SK-N-SH treated with all-trans-retinoic acid at 6 μM for 48 hours (cell line): ENCODE measurements around the gene UQCR11.

Experiments
- ATAC-seq: fragments of 200-7000 bp; cut with Tn5 transposase; 3 replicates; pipeline ENCODE4 v1.9.1; 2020; ENCODE audit warnings: mild to moderate bottlenecking, moderate library complexity
- ARNTL ChIP-seq: fragments of 450-650 bp; formaldehyde crosslinking; IDR thresholded peaks from 2 replicates; pipeline ENCODE4 v1.5.0; 2020; ENCODE audit warnings: low read depth, mild to moderate bottlenecking, moderate library complexity, borderline replicate concordance
- BACH2 ChIP-seq: fragments of 250-450 bp; sonication (Bioruptor Pico); IDR thresholded peaks from 2 replicates; pipeline ENCODE4 v1.9.0; 2021; ENCODE audit warnings: mild to moderate bottlenecking, borderline replicate concordance
- CREB5 ChIP-seq: fragments of 250-450 bp; sonication (Bioruptor Pico); IDR thresholded peaks from 2 replicates; pipeline ENCODE4 v1.5.1; 2020; ENCODE audit warnings: low read depth, mild to moderate bottlenecking, moderate library complexity
- CSDC2 ChIP-seq: fragments of 250-450 bp; sonication (Bioruptor Pico); IDR thresholded peaks from 2 replicates; pipeline ENCODE4 v1.5.0; 2020; ENCODE audit warnings: mild to moderate bottlenecking, moderate library complexity
- CSRNP3 ChIP-seq: fragments of 250-450 bp; sonication (Bioruptor Pico); IDR thresholded peaks from 2 replicates; pipeline ENCODE4 v1.5.1; 2021; ENCODE audit warnings: mild to moderate bottlenecking, moderate library complexity
- ESRRG ChIP-seq: fragments of 250-450 bp; sonication (Bioruptor Pico); IDR thresholded peaks from 2 replicates; pipeline ENCODE4 v1.6.1; 2021; ENCODE audit warnings: mild to moderate bottlenecking
- GLIS3 ChIP-seq: fragments of 250-450 bp; sonication (Bioruptor Pico); IDR thresholded peaks from 2 replicates; pipeline ENCODE4 v1.5.0; 2020; ENCODE audit warnings: mild to moderate bottlenecking, moderate library complexity
- ISL1 ChIP-seq: fragments of 250-450 bp; sonication (Bioruptor Pico); IDR thresholded peaks from 2 replicates; pipeline ENCODE4 v2.1.2; 2022; ENCODE audit warnings: mild to moderate bottlenecking, moderate library complexity
- OSR1 ChIP-seq: fragments of 250-450 bp; sonication (Bioruptor Pico); IDR thresholded peaks from 2 replicates; pipeline ENCODE4 v1.8.0; 2022; ENCODE audit warnings: moderate library complexity, mild to moderate bottlenecking, inconsistent platforms
- PATZ1 ChIP-seq: fragments of 250-450 bp; sonication (Bioruptor Pico); IDR thresholded peaks from 2 replicates; pipeline ENCODE4 v1.8.0; 2020; ENCODE audit warnings: mild to moderate bottlenecking, moderate library complexity, borderline replicate concordance
- POU6F1 ChIP-seq: fragments of 250-450 bp; sonication (Bioruptor Pico); IDR thresholded peaks from 2 replicates; pipeline ENCODE4 v1.8.0; 2021; ENCODE audit warnings: low read depth, mild to moderate bottlenecking, moderate library complexity, borderline replicate concordance
- PPARA ChIP-seq: fragments of 250-450 bp; sonication (Bioruptor Pico); IDR thresholded peaks from 2 replicates; pipeline ENCODE4 v1.5.0; 2020; ENCODE audit warnings: mild to moderate bottlenecking, borderline replicate concordance
- RARB ChIP-seq: fragments of 250-450 bp; sonication (Bioruptor Pico); IDR thresholded peaks from 2 replicates; pipeline ENCODE4 v1.8.0; 2021; ENCODE audit warnings: mild to moderate bottlenecking, moderate library complexity
- SNAI2 ChIP-seq: fragments of 250-450 bp; sonication (Bioruptor Pico); IDR thresholded peaks from 2 replicates; pipeline ENCODE4 v1.5.0; 2020; ENCODE audit warnings: mild to moderate bottlenecking, moderate library complexity
- TCF4 ChIP-seq: fragments of 250-450 bp; sonication (Bioruptor Pico); IDR thresholded peaks from 2 replicates; pipeline ENCODE4 v1.8.0; 2021; ENCODE audit warnings: mild to moderate bottlenecking, moderate library complexity, borderline replicate concordance
- TOX ChIP-seq: fragments of 250-450 bp; sonication (Bioruptor Pico); IDR thresholded peaks from 2 replicates; pipeline ENCODE4 v1.8.0; 2021; ENCODE audit warnings: mild to moderate bottlenecking, moderate library complexity, borderline replicate concordance
- TSHZ2 ChIP-seq: fragments of 250-450 bp; sonication (Bioruptor Pico); IDR thresholded peaks from 2 replicates; pipeline ENCODE4 v1.5.0; 2020; ENCODE audit warnings: mild to moderate bottlenecking, moderate library complexity
- ZC3H10 ChIP-seq: fragments of 250-450 bp; sonication (Bioruptor Pico); IDR thresholded peaks from 2 replicates; pipeline ENCODE4 v1.5.1; 2021; ENCODE audit warnings: mild to moderate bottlenecking, moderate library complexity
- ZFP3 ChIP-seq: fragments of 250-450 bp; sonication (Bioruptor Pico); IDR thresholded peaks from 2 replicates; pipeline ENCODE4 v1.5.0; 2020; ENCODE audit warnings: mild to moderate bottlenecking, moderate library complexity
- ZFP30 ChIP-seq: fragments of 450-650 bp; formaldehyde crosslinking; IDR thresholded peaks from 2 replicates; pipeline ENCODE4 v1.5.0; 2022; ENCODE audit warnings: mild to moderate bottlenecking, moderate library complexity
- ZNF565 ChIP-seq: fragments of 450-650 bp; formaldehyde crosslinking; conservative IDR thresholded peaks from 2 replicates; pipeline ENCODE4 v1.5.0; 2020; ENCODE audit warnings: low read depth, mild to moderate bottlenecking, moderate library complexity
- ZNF70 ChIP-seq: fragments of 450-650 bp; formaldehyde crosslinking; IDR thresholded peaks from 2 replicates; pipeline ENCODE4 v1.5.0; 2020; ENCODE audit warnings: mild to moderate bottlenecking, moderate library complexity

Gene UQCR11

GRCh38 chr19:1646149-1646548, 40.9 kb upstream of the UQCR11 start:
- no peak for ATAC-seq
- no peak for TF ChIP-seq BACH2 (CRISPR knock-in tag)
- TF ChIP-seq CSRNP3 (CRISPR knock-in tag): no peak
- no peak for TF ChIP-seq CSDC2 (CRISPR knock-in tag)
- no peak for TF ChIP-seq RARB (CRISPR knock-in tag)
- no peak for TF ChIP-seq ZFP3 (CRISPR knock-in tag)
- no peak for TF ChIP-seq ZNF565 (CRISPR knock-in tag)
- TF ChIP-seq ISL1 (CRISPR knock-in tag): no peak
- no peak for TF ChIP-seq GLIS3 (CRISPR knock-in tag)
- TF ChIP-seq POU6F1 (CRISPR knock-in tag): no peak
- no peak for TF ChIP-seq ZFP30 (CRISPR knock-in tag)
- no peak for TF ChIP-seq CREB5 (CRISPR knock-in tag)
- no peak for TF ChIP-seq TCF4 (CRISPR knock-in tag)
- no peak for TF ChIP-seq TSHZ2 (CRISPR knock-in tag)
- no peak for TF ChIP-seq OSR1 (CRISPR knock-in tag)
- TF ChIP-seq ZC3H10 (CRISPR knock-in tag): no peak
- TF ChIP-seq, all 23 proteins: peak for 0

- TF ChIP-seq POU6F1 (CRISPR knock-in tag): no peak
- TF ChIP-seq TOX (CRISPR knock-in tag): no peak
- TF ChIP-seq ZFP3 (CRISPR knock-in tag): no peak
- TF ChIP-seq PATZ1: no peak
- TF ChIP-seq ISL1 (CRISPR knock-in tag): no peak
- no peak for TF ChIP-seq TCF4 (CRISPR knock-in tag)
- no peak for TF ChIP-seq SNAI2 (CRISPR knock-in tag)
- no peak for TF ChIP-seq ZC3H10 (CRISPR knock-in tag)
- no peak for TF ChIP-seq ZNF70 (CRISPR knock-in tag)
- TF ChIP-seq ZFP30 (CRISPR knock-in tag): no peak
- no peak for TF ChIP-seq PPARA (CRISPR knock-in tag)
- TF ChIP-seq CSRNP3 (CRISPR knock-in tag): no peak
- TF ChIP-seq ESRRG (CRISPR knock-in tag): no peak
- no peak for TF ChIP-seq RARB (CRISPR knock-in tag)
- TF ChIP-seq ZNF565 (CRISPR knock-in tag): no peak
- TF ChIP-seq ARNTL (CRISPR knock-in tag): no peak
- ATAC-seq: no peak
Observed at GRCh38 chr19:1645299-1645698, 40.0 kb upstream of the UQCR11 start.
